ENCODE results near the gene CNNM1.

CNNM1 gene

DNA sequence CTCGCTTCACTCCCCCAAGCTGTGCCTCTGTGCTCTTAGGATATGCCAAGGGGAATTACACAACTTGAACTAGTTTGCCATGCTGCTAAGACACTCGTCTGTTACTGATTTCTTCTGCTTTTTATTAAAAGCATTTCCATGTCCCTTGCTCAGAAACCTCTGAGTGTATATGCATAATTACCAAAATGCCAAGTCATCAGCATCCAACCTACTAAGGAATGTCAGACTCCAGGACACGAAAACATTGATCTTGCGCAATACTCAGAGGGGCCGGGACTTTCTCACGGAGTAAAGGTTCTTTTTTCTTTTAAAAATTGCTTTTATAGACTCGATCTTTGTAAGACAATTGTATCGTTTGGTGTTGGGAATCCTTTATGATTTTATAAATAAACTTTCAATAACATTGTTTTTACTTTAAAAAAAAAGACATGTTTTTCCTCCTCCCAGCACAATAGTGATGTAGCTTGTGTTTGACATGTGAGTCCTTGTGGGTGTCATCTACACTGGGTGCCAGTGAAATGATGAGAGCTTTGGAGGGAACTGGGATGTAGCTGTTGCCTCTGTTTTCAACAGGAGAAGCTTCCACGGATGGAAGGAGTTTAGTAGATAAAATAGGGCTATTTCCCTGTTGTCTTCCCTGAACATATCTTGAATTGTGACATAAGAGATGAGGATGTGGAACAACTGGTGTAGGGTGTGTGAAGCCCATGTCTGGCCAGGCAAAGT is 43.6 kb downstream of the CNNM1 start:
- DNase-seq (ENCODE audit: low spot score): no peak

DNA sequence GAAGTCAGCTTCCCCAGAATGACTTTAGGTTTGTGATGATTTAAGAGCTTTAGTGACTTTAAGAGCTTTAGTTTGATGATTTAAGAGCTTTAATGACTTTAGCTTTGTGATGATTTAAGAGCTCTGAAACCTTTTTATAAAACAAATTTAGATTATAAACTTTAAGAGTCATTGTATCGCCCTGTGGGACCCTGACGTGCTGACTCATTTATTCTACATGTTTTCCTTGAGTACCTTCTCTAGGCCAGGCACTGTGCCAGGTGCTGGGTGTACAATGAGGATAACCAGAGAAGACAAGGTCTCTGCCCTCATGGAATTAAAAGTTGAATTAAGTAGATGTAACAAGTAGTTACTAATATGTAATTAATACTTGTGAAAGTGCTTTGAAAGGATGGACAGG is 45.4 kb downstream of the CNNM1 start:
- no peak for DNase-seq (ENCODE audit: low spot score)

DNA sequence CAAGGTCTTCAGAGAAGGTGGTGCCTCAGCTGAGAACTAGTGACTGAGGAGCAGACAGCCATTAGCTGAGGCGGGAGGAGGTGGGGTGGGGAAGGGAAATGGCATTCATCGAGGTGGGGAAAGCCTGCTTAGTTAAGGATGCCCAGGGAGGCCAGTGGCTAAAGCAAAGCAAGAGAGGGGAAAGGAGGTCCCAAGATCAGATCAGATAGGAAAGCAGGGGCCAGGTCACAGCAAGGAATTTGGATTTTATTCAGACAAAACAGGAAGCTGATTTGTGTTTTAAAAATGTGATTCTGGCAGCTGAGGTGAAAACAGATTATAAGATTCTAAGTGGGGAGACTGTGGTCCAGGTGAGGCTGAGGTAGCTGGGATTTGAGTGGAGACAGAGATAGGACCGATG is 45.8 kb downstream of the CNNM1 start:
- no peak for DNase-seq (ENCODE audit: low spot score)

DNA sequence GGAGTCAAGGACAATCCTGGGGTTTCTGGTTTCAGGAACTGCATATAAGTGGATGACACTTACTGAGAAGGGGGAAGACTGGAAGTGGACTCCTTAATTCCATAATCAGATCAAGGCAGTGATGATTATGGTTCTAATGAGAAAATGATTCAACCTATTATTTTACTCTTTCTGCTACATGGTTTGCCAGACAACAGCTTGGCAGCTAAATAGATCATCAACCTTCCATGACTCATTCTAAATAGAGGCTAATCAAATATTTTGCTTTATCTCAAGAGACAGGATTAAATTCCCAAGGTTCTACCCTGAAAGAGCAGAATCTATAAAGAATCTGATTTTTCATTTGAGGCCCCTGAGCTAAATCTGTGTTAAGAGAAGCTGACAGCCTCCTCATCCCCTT is 46.3 kb downstream of the CNNM1 start:
- peak; percentile 59 for DNase-seq (ENCODE audit: low spot score)

DNA sequence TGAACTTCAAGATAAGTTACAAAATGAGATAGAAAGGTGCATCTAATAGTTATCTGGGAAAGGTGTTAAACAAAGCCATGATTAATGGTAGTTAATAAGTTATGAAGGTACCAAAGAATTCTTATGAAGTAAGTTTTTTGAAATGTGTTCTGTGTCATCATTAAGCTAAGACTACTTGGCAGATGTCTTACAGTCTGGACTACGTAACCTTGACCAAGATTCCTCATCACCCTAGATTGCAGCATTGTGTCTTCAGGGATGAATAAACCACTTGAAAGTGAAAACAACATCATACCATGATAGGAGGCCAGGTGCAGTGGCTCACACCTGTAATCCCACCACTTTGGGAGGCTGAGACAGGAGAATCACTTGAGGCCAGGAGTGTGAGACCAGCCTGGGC is 53.0 kb downstream of the CNNM1 start:
- DNase-seq (ENCODE audit: low spot score): no peak

DNA sequence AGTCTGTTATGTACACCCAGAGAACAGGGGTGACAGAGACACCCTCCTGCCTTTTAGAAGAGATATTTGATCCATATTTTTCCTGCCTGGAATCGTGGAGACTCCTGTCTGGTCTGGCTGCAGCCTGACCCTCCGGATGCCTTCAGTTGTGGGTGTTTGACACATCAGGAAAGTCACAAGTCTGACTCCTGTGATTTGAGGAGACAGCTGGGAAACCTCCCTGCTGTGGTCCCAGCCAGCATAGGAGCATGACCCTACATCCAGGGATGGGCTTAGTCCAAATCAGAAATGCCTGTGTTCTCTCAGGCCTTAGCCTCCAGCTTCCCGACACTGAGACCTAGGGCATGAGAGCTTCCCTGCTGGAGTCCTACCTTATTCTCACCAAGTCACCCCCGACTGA is 57.9 kb downstream of the CNNM1 start:
- DNase-seq (ENCODE audit: low spot score): no peak

DNA sequence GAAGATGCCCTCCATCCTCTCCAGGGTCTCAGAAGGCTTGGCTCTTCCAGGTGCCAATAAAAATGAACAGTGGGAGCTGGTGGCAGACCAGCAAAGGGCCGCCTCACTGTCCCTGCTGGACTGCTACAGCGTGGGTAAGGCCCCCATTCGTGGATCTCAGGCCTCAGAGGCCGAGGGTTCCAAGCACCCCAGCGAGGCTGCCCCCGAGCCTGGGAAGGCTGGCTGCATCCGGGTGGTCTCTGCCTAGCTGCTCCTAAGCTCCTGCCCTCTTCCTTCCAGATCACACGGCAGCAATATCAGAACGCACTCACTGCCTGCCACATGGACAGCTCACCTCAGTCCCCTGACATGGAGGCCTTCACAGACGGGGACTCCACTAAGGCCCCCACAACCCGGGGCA is 58.4 kb downstream of the CNNM1 start:
- no peak for DNase-seq (ENCODE audit: low spot score)

DNA sequence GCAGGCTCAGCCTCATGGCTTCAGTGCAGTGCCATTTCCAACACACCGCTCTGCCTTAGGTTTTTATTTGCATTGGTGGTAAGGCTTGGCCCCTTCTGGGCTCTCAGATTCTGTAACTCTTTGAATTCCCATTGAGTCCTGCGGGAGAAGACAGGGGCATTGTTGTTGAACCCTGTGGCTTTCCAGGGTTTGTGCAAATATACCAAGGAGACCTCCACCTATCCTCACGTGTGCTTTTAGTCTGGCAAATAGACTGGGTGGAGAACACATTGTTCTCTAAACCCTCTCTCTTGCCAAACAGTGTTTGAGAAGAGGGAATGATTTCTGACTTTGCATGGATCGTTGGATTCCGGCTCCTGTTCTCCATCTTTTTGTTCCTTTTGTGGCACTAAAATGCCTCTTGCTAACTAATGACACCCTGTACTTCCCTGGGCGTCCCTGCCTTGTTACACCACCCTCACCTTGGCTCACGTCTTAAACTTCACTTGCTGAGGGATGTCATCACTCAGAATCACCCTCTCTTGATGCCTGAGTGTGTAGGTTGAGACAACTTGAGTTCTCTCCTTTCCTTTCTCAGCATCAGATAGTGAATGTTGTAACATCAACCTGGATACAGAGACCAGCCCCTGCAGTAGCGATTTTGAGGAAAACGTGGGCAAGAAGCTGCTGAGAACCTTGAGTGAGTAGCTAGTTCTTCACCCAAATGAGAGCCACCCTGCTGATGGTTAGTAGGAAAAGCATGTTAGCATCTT is 60.7 kb downstream of the CNNM1 start:
- no peak for DNase-seq (ENCODE audit: low spot score)

DNA sequence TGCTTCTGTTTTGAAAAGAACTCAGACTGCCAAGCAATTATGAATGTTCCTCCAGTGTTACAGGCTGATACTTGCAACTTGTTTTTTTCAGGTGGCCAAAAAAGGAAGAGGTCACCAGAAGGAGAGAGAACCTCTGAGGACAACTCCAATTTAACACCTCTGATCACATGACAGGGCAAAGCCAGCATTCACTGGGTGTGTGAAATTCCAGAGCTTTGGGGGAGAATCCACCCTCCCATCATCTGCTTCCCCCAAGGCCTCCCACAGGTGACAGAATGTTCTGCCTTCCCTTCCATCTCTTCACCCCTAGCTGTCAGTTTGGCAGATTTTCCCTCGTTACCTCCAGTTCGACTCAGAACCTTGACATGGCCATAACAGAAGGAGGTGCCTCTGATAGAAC is 62.2 kb downstream of the CNNM1 start:
- no peak for DNase-seq (ENCODE audit: low spot score)

DNA sequence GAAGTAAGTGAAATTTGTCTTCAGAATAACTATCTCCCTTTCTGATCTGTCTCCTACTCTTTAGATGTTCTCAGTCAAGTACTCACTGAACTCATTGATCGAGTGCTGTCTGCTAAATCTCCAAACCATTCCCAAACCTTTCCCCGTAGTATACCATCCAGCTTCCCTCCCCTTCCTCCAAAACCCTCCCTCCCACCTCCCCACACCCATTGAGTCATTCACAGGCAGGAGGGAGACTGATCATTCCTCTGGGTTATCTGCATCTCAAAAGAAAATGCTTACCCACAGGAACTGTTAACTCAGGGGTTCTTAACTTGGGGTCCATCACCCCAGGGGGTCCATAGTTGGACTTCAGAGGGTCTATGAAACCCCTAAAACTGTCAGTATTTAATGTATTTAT is 63.9 kb downstream of the CNNM1 start:
- no peak for DNase-seq (ENCODE audit: low spot score)

DNA sequence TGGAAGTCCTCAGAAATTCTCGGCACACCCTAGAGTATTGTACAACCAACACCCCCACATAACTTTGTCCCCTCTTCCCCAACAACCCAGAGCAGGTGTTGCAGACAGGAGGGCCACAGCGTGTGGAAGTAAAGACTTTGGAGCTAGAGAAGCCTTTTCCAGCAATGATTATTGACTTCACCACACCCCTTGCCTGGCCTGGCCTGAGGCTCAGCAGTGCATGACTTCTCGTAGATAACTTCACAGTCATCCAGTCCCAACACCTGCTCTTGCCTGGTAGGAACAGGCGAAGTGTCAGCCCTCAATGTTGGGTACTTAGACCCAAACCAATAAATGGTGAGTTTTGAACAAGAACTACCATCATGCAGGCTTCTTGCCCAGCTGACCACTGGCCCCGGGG is 64.5 kb downstream of the CNNM1 start:
- no peak for DNase-seq (ENCODE audit: low spot score)

DNA sequence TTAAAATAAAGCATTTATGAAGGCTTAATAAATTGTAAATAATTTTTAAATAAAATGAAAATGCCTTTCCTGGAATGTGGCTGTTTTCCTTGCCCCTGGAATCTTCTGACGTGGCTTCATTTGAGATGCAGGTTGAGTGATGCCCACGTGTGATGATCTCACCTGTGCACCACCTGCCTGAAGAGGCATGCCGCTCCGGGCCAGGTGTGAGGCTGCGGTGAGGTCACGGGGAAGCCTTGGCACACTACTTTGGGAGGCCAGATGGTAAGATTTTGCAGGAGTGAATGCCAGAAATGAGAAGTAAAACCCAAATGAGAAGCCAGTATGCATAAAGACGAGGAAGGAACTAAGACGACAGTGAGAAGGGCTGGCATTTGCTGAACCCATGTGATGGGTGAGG is 65.1 kb downstream of the CNNM1 start:
- DNase-seq (ENCODE audit: low spot score): no peak

DNA sequence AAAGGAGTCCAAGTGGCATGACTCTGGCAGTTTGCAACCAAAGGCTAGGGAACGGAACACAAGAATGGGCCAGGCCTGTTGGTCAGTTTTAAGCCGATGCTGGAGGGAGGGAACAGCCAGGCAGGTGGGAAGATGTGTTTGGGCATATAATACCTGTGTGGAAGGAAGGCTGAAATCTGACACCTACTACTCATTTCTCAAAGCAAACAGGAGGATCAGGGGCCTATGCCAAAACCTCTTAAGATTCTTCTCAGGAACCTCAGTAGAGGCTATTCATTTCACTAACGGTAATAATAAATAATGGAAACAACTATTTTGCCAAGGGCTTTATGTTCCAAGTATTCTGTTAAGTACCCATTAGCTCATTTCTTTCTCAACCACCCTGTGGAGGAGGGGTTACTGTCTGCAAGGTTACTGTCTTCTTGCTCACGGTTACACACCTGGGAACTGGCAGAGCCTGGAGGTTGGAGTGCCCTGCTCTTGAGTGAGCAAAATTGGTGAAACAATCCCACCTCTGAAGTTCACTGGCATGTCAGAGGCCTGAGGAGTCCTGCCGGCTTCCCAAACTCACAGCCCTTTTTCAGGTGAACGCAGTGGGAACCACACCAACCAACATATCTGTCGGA is 65.7 kb downstream of the CNNM1 start:
- no peak for DNase-seq (ENCODE audit: low spot score)

DNA sequence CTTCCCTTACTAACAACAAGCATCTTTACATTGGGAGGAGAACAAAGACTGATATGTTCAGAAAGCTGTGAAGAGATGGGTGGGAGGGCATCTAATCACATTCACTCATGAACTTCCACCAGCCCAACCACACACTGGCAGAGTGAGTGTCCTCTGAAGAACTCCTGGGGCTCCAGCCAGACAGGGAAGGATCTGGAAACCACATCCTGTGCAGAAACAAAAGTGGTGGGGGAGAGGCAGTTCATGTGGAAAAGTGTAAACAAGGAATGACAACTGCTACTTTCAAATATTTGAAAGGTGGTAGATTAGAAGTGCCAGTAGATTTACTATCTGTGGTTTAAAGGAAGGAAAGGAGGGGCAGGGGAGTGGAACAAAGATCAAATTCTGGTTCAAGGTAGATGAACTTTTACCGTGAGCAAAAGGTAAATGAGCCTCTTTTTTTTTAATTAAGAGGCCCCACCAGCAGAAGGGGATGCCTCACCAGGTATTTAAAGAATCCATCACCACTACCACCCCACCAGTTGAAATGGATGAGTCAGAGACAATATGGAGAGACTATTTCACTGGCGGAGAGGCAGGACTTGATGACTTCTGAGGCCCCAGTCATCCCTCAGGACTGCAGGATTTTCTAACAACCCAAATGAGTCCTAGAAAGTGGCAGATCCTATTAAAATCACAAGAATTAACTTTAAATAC is 66.7 kb downstream of the CNNM1 start:
- no peak for DNase-seq (ENCODE audit: low spot score)

DNA sequence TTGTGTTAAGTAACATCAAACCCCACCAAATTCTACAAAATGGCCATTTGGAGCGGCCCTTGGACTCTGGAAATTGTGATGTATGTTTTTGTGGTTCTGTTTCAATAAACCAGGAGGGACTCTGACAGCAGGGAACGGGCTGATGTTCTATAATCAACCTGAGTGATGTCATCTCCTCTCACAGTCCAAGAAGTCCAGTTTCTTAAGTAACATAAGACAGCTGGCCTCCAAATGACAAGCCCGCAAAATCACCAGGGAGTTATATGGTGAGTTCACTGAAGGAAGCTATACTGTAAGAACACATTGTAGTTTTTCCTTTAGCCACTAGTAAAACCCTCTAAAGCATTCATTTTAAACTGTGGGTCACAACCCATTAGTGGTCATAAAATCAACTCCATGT is 67.3 kb downstream of the CNNM1 start:
- no peak for DNase-seq (ENCODE audit: low spot score)

DNA sequence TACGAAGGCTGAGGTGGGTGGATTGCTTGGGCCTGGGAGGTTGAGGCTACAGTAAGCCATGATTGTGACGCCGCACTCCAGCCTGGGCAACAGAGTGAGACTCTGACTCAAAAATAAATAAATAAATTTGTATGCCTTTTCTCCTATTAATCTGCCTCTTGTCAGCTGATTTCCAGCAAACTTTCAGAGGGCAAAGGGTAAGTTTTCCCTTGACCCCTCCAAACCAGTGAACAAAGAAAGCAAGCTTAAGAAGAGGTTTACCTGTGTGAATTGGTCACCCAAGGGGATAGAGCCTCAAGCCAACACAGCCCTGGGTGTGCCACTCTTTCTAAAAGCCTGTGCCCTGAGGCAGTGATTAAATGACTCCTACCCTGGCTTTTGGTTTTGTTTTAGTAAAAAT is 70.5 kb downstream of the CNNM1 start:
- no peak for DNase-seq (ENCODE audit: low spot score)

DNA sequence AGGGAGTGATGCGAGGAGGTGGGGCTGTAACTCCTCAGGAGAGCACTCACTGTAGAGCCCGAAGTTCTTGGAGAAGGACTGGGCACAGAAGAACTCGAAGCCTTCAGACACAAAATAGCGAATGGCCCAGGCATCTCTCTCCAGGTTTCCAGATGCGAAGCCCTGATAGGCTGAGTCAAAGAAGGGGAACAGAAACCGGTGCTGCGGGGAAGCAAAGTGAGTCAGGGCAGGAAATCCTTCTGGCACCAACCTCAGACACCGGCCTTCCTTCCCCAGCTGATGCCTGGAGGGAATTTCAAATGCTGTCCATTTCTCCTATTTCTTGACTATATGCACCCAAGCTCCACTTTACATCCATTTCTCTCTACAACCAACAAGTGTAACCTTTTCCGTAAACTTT is 74.5 kb downstream of the CNNM1 start:
- no peak for DNase-seq (ENCODE audit: low spot score)

DNA sequence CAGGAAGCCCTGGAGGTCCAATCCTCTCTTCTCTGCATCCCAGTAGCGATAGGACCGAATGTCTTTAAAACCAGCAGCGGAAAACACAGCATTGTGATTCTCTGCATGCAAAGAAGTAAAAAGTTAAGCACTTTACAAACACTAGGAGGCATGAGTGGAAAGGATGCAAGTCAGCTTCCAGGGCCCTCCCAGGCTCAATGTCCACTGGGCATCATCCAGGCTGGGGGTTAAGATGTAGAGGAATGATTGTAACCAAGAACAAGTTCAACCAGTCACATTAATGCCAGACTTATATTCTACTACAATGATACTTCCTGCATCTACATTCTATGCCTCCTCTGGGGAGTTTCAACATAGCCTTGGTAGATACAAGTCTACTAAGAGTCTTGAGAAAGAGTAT is 77.0 kb downstream of the CNNM1 start:
- DNase-seq (ENCODE audit: low spot score): no peak

DNA sequence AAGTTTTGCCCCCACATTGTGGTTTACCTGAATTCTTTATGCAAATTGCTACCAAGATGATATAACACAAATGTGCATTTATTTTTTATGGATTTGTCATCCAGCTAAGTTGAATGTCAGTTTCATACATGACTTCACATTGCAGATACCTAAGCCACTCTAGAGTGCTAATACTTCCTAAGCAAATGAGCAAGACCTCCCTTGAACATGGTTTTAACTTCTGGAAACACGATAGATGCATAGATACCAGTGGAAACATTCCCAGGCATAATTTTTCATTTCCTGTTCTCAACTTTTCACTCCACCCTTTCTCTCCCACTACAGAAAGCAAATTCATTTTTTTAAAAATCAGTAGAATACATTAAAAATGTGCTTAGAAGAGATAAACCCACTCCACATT is 81.0 kb downstream of the CNNM1 start:
- no peak for DNase-seq (ENCODE audit: low spot score)

DNA sequence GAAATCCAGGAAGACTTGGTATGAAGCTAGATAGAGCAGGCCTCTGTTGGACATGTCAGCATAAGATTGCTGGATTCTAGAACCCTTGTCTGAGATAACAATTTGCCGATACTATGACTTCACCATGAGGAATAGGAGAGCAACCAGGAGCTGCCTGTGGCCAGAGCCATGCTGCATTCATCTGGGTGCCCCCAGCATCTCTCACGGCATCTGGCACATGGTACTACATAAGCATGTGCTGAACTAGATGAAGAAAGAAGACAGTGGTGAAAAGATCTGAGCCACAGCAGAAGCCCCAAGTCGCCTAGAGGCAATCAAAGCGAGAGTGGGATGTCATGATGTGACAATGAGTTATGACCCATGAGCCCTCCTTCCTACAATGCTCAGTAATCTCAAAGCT is 81.7 kb downstream of the CNNM1 start:
- DNase-seq (ENCODE audit: low spot score): no peak

DNA sequence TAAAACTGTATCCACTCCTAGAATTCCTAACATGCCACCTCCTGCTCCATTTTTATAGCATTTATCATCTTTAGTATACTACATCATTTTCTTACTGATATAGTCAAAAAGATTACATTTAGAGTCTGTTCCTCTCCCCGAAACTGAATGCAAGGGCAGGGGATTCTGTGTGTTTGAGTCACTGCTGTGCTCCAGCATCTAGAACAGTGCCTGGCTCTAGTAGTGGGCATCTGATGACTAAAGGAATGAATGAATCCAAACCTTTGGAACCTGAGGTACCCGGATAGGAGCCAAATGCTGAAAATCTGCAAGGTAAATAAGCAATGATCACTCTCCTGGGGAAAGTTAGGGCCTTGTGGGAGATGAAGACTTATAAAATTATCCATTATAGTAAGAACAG is 82.4 kb downstream of the CNNM1 start:
- DNase-seq (ENCODE audit: low spot score): no peak

DNA sequence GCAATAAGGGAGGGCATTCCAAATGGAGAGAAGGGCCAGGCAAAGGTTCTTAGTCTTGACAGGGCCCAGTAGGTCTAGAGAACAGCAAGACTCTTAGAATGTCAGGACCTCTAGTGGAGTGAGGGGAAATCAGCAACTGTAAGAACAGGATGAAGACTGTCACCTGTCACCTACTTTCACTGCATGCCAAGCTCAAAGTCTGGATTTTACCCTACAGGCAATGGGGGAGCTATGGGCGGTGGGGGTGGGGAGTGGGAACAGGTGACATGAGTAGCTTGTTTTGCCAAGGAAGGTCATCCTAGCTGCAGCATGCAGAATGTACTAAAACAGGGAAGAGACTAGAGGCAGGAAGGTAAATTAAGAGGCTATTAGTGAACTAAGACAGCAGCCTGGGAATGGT is 82.9 kb downstream of the CNNM1 start:
- no peak for DNase-seq (ENCODE audit: low spot score)
